GM04504 (cell line): ENCODE results near the gene SOD1.
"Not testable (repeated sequence)": the region's sequence is repeated elsewhere in the genome, so short reads cannot be mapped to it uniquely, and the experiment has no call there.

Experiments used
- DNase-seq: peaks from one replicate; pipeline ENCODE4 v3.0.0-alpha.2; 2012; ENCODE audit warnings: low read depth

Gene SOD1

GRCh38 chr21:31659536-31660258 is at the start of gene SOD1:
Gene SOD1, plus strand, starts transcription at chr21:31659693. Its CDS starts 77 bp downstream, at chr21:31659770.
- DNase-seq = peak; percentile 82

- no peak for DNase-seq
Measured at GRCh38 chr21:31611445-31611844, 48.0 kb upstream of the SOD1 start.

GRCh38 chr21:31612894-31613785 is 46.4 kb upstream of the SOD1 start:
- no peak for DNase-seq

- no peak for DNase-seq
Measured at GRCh38 chr21:31614705-31615104, 44.8 kb upstream of the SOD1 start.

- no peak for DNase-seq
Measured at GRCh38 chr21:31616216-31616615, 43.3 kb upstream of the SOD1 start.

GRCh38 chr21:31618696-31619430 is 40.6 kb upstream of the SOD1 start:
- no peak for DNase-seq

GRCh38 chr21:31622397-31622796 is 37.1 kb upstream of the SOD1 start:
- no peak for DNase-seq

GRCh38 chr21:31623664-31624063 is 35.8 kb upstream of the SOD1 start:
- no peak for DNase-seq

- no peak for DNase-seq
Measured at GRCh38 chr21:31624181-31624580, 35.3 kb upstream of the SOD1 start.

GRCh38 chr21:31624961-31625491 is 34.5 kb upstream of the SOD1 start:
- no peak for DNase-seq

- peak; percentile 3 for DNase-seq
Measured at GRCh38 chr21:31629972-31630711, 29.4 kb upstream of the SOD1 start.

GRCh38 chr21:31631881-31632280 is 27.6 kb upstream of the SOD1 start:
- not testable (repeated sequence) for DNase-seq

- DNase-seq = no peak
Measured at GRCh38 chr21:31634993-31635392, 24.5 kb upstream of the SOD1 start.

- DNase-seq = no peak
Measured at GRCh38 chr21:31636874-31637273, 22.6 kb upstream of the SOD1 start.

- no peak for DNase-seq
Measured at GRCh38 chr21:31641416-31641922, 18.0 kb upstream of the SOD1 start.

- no peak for DNase-seq
Measured at GRCh38 chr21:31644643-31645042, 14.8 kb upstream of the SOD1 start.

GRCh38 chr21:31647650-31648049 is 11.8 kb upstream of the SOD1 start:
- no peak for DNase-seq

GRCh38 chr21:31650930-31651329 is 8.6 kb upstream of the SOD1 start:
- DNase-seq = no peak

- not testable (repeated sequence) for DNase-seq
Measured at GRCh38 chr21:31651491-31651890, 8.0 kb upstream of the SOD1 start.

- DNase-seq = no peak
Measured at GRCh38 chr21:31654340-31654739, 5.2 kb upstream of the SOD1 start.
